Measurements from ENCODE around the gene CNTFR. TPM values are rescaled to one million over a fixed set of nuclear protein-coding genes. Genes with fewer than 3 reads are reported as not detected.

Gene CNTFR
- total RNA-seq, 1 donor from 2014 or later: 7.8 TPM

GRCh38 chr9:34592895-34593601 lies 3.5 kb upstream of the CNTFR start:
- DNase-seq: peak; percentile 90
- ATAC-seq (ENCODE audit: poor library complexity): peak; percentile 82
- intact Hi-C loops (cut with DNase I): loop anchor here (10.0 kb wide), 1 partner anchor 188 kb away; no protein-coding TSS in a partner anchor

- intact Hi-C loops (cut with DNase I): loop anchor here (2.0 to 10.0 kb wide), 2 partner anchors 43 to 187 kb away; no protein-coding TSS in a partner anchor
- ATAC-seq (ENCODE audit: poor library complexity): no peak
Measured at GRCh38 chr9:34591917-34592866, 2.7 kb upstream of the CNTFR start.

GRCh38 chr9:34591248-34591916 lies 1.9 kb upstream of the CNTFR start:
- intact Hi-C loops (cut with DNase I): loop anchor here (2.0 to 10.0 kb wide), 2 partner anchors 43 to 187 kb away; no protein-coding TSS in a partner anchor
- DNase-seq (peak; percentile 93), ATAC-seq (ENCODE audit: poor library complexity) (peak; percentile 89)

More at GRCh38 chr9:34591917-34592866, 2.7 kb upstream of the CNTFR start:
- no peak for DNase-seq

- peak; percentile 71 for DNase-seq
- intact Hi-C loops (cut with DNase I): loop anchor here (2.0 to 10.0 kb wide), 2 partner anchors 42 to 186 kb away; no protein-coding TSS in a partner anchor
- ATAC-seq (ENCODE audit: poor library complexity): peak; percentile 22
Measured at GRCh38 chr9:34590381-34591247, 1.1 kb upstream of the CNTFR start.

GRCh38 chr9:34588671-34589635 lies 571 bp downstream of the CNTFR start:
- no peak for DNase-seq
- no peak for ATAC-seq (ENCODE audit: poor library complexity)
- intact Hi-C loops (cut with DNase I): no loop called here

- ATAC-seq (ENCODE audit: poor library complexity) (no peak), DNase-seq (no peak)
- intact Hi-C loops (cut with DNase I): no loop called here
Measured at GRCh38 chr9:34587271-34587670, 2.3 kb downstream of the CNTFR start.

- no peak for DNase-seq
- intact Hi-C loops (cut with DNase I): no loop called here
- no peak for ATAC-seq (ENCODE audit: poor library complexity)
Measured at GRCh38 chr9:34585946-34586669, 3.4 kb downstream of the CNTFR start.

GRCh38 chr9:34584970-34585369 lies 4.6 kb downstream of the CNTFR start:
- intact Hi-C loops (cut with DNase I): no loop called here
- DNase-seq (no peak), ATAC-seq (ENCODE audit: poor library complexity) (no peak)

- intact Hi-C loops (cut with DNase I): no loop called here
- ATAC-seq (ENCODE audit: poor library complexity): no peak
- DNase-seq: no peak
Measured at GRCh38 chr9:34582787-34583186, 6.7 kb downstream of the CNTFR start.

GRCh38 chr9:34581318-34581717 lies 8.2 kb downstream of the CNTFR start:
- ATAC-seq (ENCODE audit: poor library complexity) (no peak), DNase-seq (no peak)
- intact Hi-C loops (cut with DNase I): no loop called here

GRCh38 chr9:34580358-34580757 lies 9.2 kb downstream of the CNTFR start:
- DNase-seq: peak; percentile 8
- ATAC-seq (ENCODE audit: poor library complexity): no peak
- intact Hi-C loops (cut with DNase I): no loop called here

- ATAC-seq (ENCODE audit: poor library complexity) (no peak), DNase-seq (peak; percentile 5)
- intact Hi-C loops (cut with DNase I): no loop called here
Measured at GRCh38 chr9:34579808-34580163, 9.7 kb downstream of the CNTFR start.

GRCh38 chr9:34579104-34579807 lies 10.3 kb downstream of the CNTFR start:
- intact Hi-C loops (cut with DNase I): no loop called here
- DNase-seq (no peak), ATAC-seq (ENCODE audit: poor library complexity) (peak; percentile 81)

GRCh38 chr9:34578241-34579103 lies 11.1 kb downstream of the CNTFR start:
- DNase-seq (no peak), ATAC-seq (ENCODE audit: poor library complexity) (peak; percentile 62)
- intact Hi-C loops (cut with DNase I): no loop called here

Data from Right ventricle myocardium superior (tissue), 1 donor.